GM12878 (cell line): Measurements from ENCODE around the gene PTBP3. TPM values are rescaled to one million over a fixed set of nuclear protein-coding genes. Genes with fewer than 3 reads are reported as not detected.

ENCODE experiments used
- ATAC-seq: fragments of 200-7000 bp; cut with Tn5 transposase; 3 replicates; pipeline ENCODE4 v1.9.1; 2020; ENCODE audit warnings: mild to moderate bottlenecking, moderate library complexity
- BruUV-seq: library from RNA; stranded (reverse); fragments of 400-500 nt; replicated peaks from 2 replicates; lab custom pipeline; 2021; lab: Mats Ljungman, UMichigan
- CTCF ChIA-PET: fragments of 300-600 bp; sonication (Branson Sonifier 250); formaldehyde crosslinking; extraction: SDS; loops from one replicate; lab custom pipeline; 2021; ENCODE audit warnings: inconsistent platforms; lab: Yijun Ruan, JAX
- POLR2A ChIA-PET: fragments of 350-600 bp; formaldehyde crosslinking; extraction: SDS; loops from one replicate; lab custom pipeline; 2021; ENCODE audit warnings: inconsistent platforms; lab: Charles Lee
- RAD21 ChIA-PET: fragments of 300-600 bp; sonication (Branson Sonifier 250); formaldehyde crosslinking; loops from one replicate; lab custom pipeline; 2023; ENCODE audit warnings: antibody characterized with exemption; ENCODE audit not compliant: unreplicated experiment; lab: Charles Lee
- SMC1A ChIA-PET: fragments of 300-600 bp; sonication (Branson Sonifier 250); formaldehyde crosslinking; loops from one replicate; lab custom pipeline; 2023; ENCODE audit not compliant: unreplicated experiment, uncharacterized antibody; lab: Charles Lee
- DNase-seq: peaks from one replicate; pipeline ENCODE4 v3.0.0-alpha.2; 2011; ENCODE audit warnings: low read depth, low spot score
- FAIRE-seq: peaks from 3 replicates; lab custom pipeline; 2011; peaks lifted over from hg19 to GRCh38; lab: Jason Lieb, UNC
- H2AFZ ChIP-seq: 2 replicates; pipeline ENCODE4 v1.6.0; 2011; ENCODE audit warnings: low read depth, low read length, control low read depth; ENCODE audit not compliant: control insufficient read depth
- H3K27ac ChIP-seq: 2 replicates; pipeline ENCODE4 v1.5.1; 2011; ENCODE audit warnings: control low read depth; ENCODE audit not compliant: control insufficient read depth, insufficient read depth
- H3K27me3 ChIP-seq, 2 experiments: replicated peaks in 1 of 2; 2 replicates each; pipeline versions ENCODE4 v1.6.0 to v1.6.1; 2011; ENCODE audit warnings: low read length in 1 of 2; ENCODE audit not compliant: control insufficient read depth in 2 of 2, insufficient read depth in 2 of 2
- H3K36me3 ChIP-seq, 2 experiments: 2 replicates each; pipeline ENCODE4 v1.5.1; 2011; ENCODE audit warnings: low read length in 1 of 2; ENCODE audit not compliant: control insufficient read depth in 2 of 2, insufficient read depth in 2 of 2
- H3K4me1 ChIP-seq: 2 replicates; pipeline ENCODE4 v1.6.1; 2011; ENCODE audit warnings: mild to moderate bottlenecking, low read length, moderate library complexity, mixed read lengths; ENCODE audit not compliant: control insufficient read depth, insufficient read depth
- H3K4me2 ChIP-seq: 2 replicates; pipeline ENCODE4 v1.6.0; 2011; ENCODE audit warnings: control low read depth; ENCODE audit not compliant: control insufficient read depth, insufficient read depth
- H3K4me3 ChIP-seq: fragments of 200-600 bp; sonication (generic); 2 replicates; pipeline ENCODE4 v1.5.1; 2016
- H3K79me2 ChIP-seq: 2 replicates; pipeline ENCODE4 v1.6.0; 2011; ENCODE audit warnings: low read length; ENCODE audit not compliant: control insufficient read depth, insufficient read depth
- H3K9ac ChIP-seq: 2 replicates; pipeline ENCODE4 v1.8.0; 2011; ENCODE audit warnings: low read length, control low read depth, mixed read lengths; ENCODE audit not compliant: control insufficient read depth, insufficient read depth
- H3K9me3 ChIP-seq: replicated peaks from 3 replicates; pipeline ENCODE4 v1.5.1; 2011; ENCODE audit warnings: mild to moderate bottlenecking, low read length; ENCODE audit not compliant: control insufficient read depth, insufficient read depth
- H4K20me1 ChIP-seq: 2 replicates; pipeline ENCODE4 v1.6.0; 2011; ENCODE audit not compliant: control insufficient read depth, insufficient read depth
- CHD2 ChIP-seq: IDR thresholded peaks from 2 replicates; pipeline ENCODE4 v1.6.1; 2011; ENCODE audit warnings: low read depth, low read length, improper control_type of control experiment, borderline replicate concordance
- CHD4 ChIP-seq: fragments of 200-600 bp; sonication (generic); IDR thresholded peaks from 2 replicates; pipeline ENCODE4 v1.6.1; 2016; ENCODE audit warnings: mild to moderate bottlenecking
- EGR1 ChIP-seq, 2 experiments: IDR thresholded peaks; 1 replicate in 1 of 2; 2 replicates in 1 of 2; pipeline ENCODE4 v1.6.1; 2011 to 2012; ENCODE audit warnings: low read depth in 2 of 2, low read length in 2 of 2, borderline replicate concordance in 1 of 2, mild to moderate bottlenecking in 1 of 2, moderate library complexity in 1 of 2
- ETV6 ChIP-seq, 2 experiments: fragments of 450-650 bp in 1 of 2; IDR thresholded peaks in 1 of 2; conservative IDR thresholded peaks in 1 of 2; 2 replicates each; pipeline ENCODE4 v1.6.1; 2014; ENCODE audit warnings: antibody characterized with exemption in 1 of 2, borderline replicate concordance in 1 of 2, low read depth in 1 of 2, mild to moderate bottlenecking in 1 of 2, moderate library complexity in 1 of 2
- PRDM15 ChIP-seq: fragments of 450-650 bp; formaldehyde crosslinking; IDR thresholded peaks from 2 replicates; pipeline ENCODE4 v1.4.0; 2020; ENCODE audit warnings: mild to moderate bottlenecking, moderate library complexity
- RB1 ChIP-seq: fragments of 450-650 bp; formaldehyde crosslinking; IDR thresholded peaks from 2 replicates; pipeline ENCODE4 v1.6.1; 2017; ENCODE audit warnings: mild to moderate bottlenecking, borderline replicate concordance
- STAT3 ChIP-seq: IDR thresholded peaks from 2 replicates; pipeline ENCODE4 v1.6.1; 2011; ENCODE audit warnings: low read depth, low read length, improper control_type of control experiment
- TAF1 ChIP-seq: IDR thresholded peaks from 2 replicates; pipeline ENCODE4 v1.6.1; 2011; ENCODE audit warnings: mild to moderate bottlenecking, low read depth, low read length, borderline replicate concordance
- USF1 ChIP-seq: IDR thresholded peaks from 2 replicates; pipeline ENCODE4 v1.6.1; 2011; ENCODE audit warnings: borderline replicate concordance, low read depth, mild to moderate bottlenecking, moderate library complexity, mixed read lengths, low read length; ENCODE audit not compliant: insufficient read depth; ENCODE audit errors: extremely low read length
- ZNF207 ChIP-seq: fragments of 450-650 bp; IDR thresholded peaks from 2 replicates; pipeline ENCODE4 v1.6.1; 2014; ENCODE audit warnings: antibody characterized with exemption, mild to moderate bottlenecking, borderline replicate concordance
- ZNF217 ChIP-seq: fragments of 450-650 bp; IDR thresholded peaks from 2 replicates; pipeline ENCODE4 v1.6.1; 2017; ENCODE audit warnings: antibody characterized with exemption, mild to moderate bottlenecking
- ZZZ3 ChIP-seq: IDR thresholded peaks from 2 replicates; pipeline ENCODE4 v1.6.1; 2011; ENCODE audit warnings: low read depth; ENCODE audit not compliant: control insufficient read depth, insufficient read length
- in situ Hi-C: fragments of 300-500 bp; cut with MboI; formaldehyde crosslinking; loops from 9 replicates; pipeline ENCODE4 v1.14.3; 2018; ENCODE audit warnings: mixed read lengths
- intact Hi-C: fragments of 100-400 bp; cut with micrococcal nuclease; formaldehyde crosslinking; loops from one replicate; pipeline ENCODE4 v1.14.2; 2022; ENCODE audit not compliant: unreplicated experiment
- polyA plus RNA-seq, 11 experiments: library from polyadenylated mRNA; depleted of rRNA in 4 of 11; unstranded in 6 of 11; stranded (reverse) in 5 of 11; fragments of >200 nt; fragmentation: Nextera tagmentation in 4 of 11; fragmentation: Illumina TruSeq in 1 of 11; extraction: Ambion mirVana in 4 of 11; extraction: Trizol in 1 of 11; gene quantifications; 1 replicate in 1 of 11; 2 replicates in 10 of 11; pipeline versions ENCODE4 v1.2.1 to v1.2.3, GENCODE V29; 2011 to 2016; ENCODE audit warnings: inconsistent platforms in 2 of 11, missing spikeins in 2 of 11, low read depth in 1 of 11
- total RNA-seq, 4 experiments: library from RNA; depleted of rRNA in 3 of 4; stranded (reverse); fragments of >200 nt in 3 of 4; fragmentation: Illumina TruSeq in 1 of 4; extraction: Trizol in 1 of 4; gene quantifications; 2 replicates each; pipeline versions ENCODE4 v1.2.1 to v1.2.3, GENCODE V29; 2013 to 2021
- TF ChIP-seq, protein P1 (sequence below): fragments of 150-350 bp; IDR thresholded peaks from 2 replicates; pipeline ENCODE4 v1.6.1; 2016; ENCODE audit warnings: low read depth, low read length

The PTBP3 gene
- total and polyA plus RNA-seq, 10 of the 15 experiments (the other 5 are each of a cell fraction or from before 2014, with no cell fraction given), result 12.5 to 104 (median 52.7) TPM

- Histone ChIP-seq H3K4me2 (no peak overlapping the region), H3K4me1 (no peaks in the 10 kb centered on the region), H3K9ac (no peak overlapping the region), H3K79me2 (no peaks in the 10 kb centered on the region), H3K27me3 (no peaks in the 10 kb centered on the region), H4K20me1 (no peaks in the 10 kb centered on the region), H3K9me3 (peaks cover 5% of the 10 kb centered on the region; the same call in 2 of the 3 replicates), H3K36me3 (no peaks in the 10 kb centered on the region), H3K4me3 (no peak overlapping the region), H3K27ac (no peak overlapping the region), H2AFZ (no peak overlapping the region)
- TF ChIP-seq PRDM15 (CRISPR knock-in tag) (no peak), STAT3 (no peak), TAF1 (no peak), ZZZ3 (no peak), RB1 (no peak), EGR1 (IDR thresholded peaks at IDR 0.05; ENCODE audit: borderline replicate concordance in 1 of 2, low read depth in 2 of 2, low read length in 2 of 2) (no peak), USF1 (no peak), ETV6 (conservative IDR thresholded peaks at IDR 0.05 in 1 of 2, IDR thresholded peaks at IDR 0.05 in 1 of 2; ENCODE audit: borderline replicate concordance in 1 of 2, low read depth in 1 of 2) (no peak), CHD4 (no peak), CHD2 (no peak), ZNF217 (no peak), ZNF207 (no peak)
- TF ChIP-seq, protein P1, sequence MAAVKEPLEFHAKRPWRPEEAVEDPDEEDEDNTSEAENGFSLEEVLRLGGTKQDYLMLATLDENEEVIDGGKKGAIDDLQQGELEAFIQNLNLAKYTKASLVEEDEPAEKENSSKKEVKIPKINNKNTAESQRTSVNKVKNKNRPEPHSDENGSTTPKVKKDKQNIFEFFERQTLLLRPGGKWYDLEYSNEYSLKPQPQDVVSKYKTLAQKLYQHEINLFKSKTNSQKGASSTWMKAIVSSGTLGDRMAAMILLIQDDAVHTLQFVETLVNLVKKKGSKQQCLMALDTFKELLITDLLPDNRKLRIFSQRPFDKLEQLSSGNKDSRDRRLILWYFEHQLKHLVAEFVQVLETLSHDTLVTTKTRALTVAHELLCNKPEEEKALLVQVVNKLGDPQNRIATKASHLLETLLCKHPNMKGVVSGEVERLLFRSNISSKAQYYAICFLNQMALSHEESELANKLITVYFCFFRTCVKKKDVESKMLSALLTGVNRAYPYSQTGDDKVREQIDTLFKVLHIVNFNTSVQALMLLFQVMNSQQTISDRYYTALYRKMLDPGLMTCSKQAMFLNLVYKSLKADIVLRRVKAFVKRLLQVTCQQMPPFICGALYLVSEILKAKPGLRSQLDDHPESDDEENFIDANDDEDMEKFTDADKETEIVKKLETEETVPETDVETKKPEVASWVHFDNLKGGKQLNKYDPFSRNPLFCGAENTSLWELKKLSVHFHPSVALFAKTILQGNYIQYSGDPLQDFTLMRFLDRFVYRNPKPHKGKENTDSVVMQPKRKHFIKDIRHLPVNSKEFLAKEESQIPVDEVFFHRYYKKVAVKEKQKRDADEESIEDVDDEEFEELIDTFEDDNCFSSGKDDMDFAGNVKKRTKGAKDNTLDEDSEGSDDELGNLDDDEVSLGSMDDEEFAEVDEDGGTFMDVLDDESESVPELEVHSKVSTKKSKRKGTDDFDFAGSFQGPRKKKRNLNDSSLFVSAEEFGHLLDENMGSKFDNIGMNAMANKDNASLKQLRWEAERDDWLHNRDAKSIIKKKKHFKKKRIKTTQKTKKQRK, result no peak
- ChIA-PET SMC1A (interaction anchor here (0.9 to 1.6 kb wide), 6 partner anchors 10 to 329 kb away, joined by 3 to 7 read pairs (median 3); no protein-coding TSS in a partner anchor), RAD21 (interaction anchor here (1.6 kb wide), 1 partner anchor 254 kb away, joined by 6 read pairs; no protein-coding TSS in a partner anchor), POLR2A (interaction anchor here (1.4 kb wide), 1 partner anchor 12 kb away, joined by 7 read pairs; the partner anchor contains the start of gene HSDL2), CTCF (interaction anchor here (0.8 to 5.5 kb wide), 9 partner anchors 12 to 608 kb away, joined by 3 to 35 read pairs (median 5); partner anchors contain the start of gene HSDL2)
- in situ Hi-C loops, result no loop called here
- ATAC-seq (no peak), DNase-seq (no peak), FAIRE-seq (no peak)
- intact Hi-C loops, result no loop called here
- no TSS peak for BruUV-seq
Measured at GRCh38 chr9:112367465-112367864, 34.0 kb upstream of the PTBP3 start.
